Activated CD8-positive, alpha-beta memory T cell treated with anti-CD3 and anti-CD28 coated beads, Interleukin-2, amount 50 U/mL, for 1 hour (primary cell): ENCODE measurements around the gene SENP6.

Experiments
- DNase-seq: peaks from one replicate; pipeline ENCODE4 v3.0.0-alpha.2; 2020; ENCODE audit errors: extremely low read depth

The SENP6 gene

GRCh38 chr6:75748003-75748742, 146.5 kb downstream of the SENP6 start:
- no peak for DNase-seq

- no peak for DNase-seq
Observed at GRCh38 chr6:75748743-75749538, 147.3 kb downstream of the SENP6 start, which contains the start of gene MYO6. Gene MYO6 (plus strand): TSS chr6:75749239. CDS start chr6:75817548, 68,309 bp downstream.

- DNase-seq: no peak
Observed at GRCh38 chr6:75751443-75751842, 149.8 kb downstream of the SENP6 start.

DNA sequence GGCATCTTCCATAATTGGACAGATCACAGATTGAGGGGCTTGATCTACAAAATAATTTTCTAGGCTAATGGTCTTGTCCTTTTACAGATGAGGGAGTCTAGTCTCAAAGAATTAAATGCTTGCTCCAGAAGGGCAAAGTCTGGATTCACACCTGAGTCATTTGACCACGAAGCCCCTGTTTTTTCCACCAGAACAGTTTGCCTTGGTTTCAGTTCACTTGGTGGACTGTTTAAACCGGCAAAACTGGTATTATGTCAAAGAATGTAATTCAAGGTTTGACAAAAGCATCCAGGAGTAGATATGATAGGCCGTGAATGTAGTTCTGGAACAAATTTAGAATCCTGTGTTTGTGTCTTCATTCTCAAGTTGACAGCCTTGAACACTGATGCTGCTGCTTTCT, 150.7 kb downstream of the SENP6 start:
- no peak for DNase-seq

GRCh38 chr6:75755704-75756103, 154.0 kb downstream of the SENP6 start:
- DNase-seq: no peak

DNA sequence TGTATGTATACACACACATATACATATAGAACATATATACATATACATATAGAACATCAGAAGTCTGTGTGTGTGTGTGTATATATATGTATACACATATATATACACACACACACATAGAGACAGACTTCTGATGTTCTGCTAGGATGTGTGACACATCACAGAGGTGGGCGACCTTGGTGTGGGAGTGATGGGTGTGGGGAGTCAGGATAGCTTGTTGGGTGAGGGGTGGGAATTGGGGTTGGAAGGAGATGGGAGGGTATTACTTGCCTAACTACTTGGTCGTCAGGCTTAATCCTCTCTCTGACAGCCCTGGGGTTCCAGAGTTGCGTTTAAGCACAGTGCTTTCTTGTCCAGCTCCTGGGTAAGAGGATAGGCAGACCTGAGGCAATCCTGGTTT, 155.6 kb downstream of the SENP6 start:
- DNase-seq: no peak

GRCh38 chr6:75758061-75758460, 156.4 kb downstream of the SENP6 start:
- DNase-seq: no peak

DNA sequence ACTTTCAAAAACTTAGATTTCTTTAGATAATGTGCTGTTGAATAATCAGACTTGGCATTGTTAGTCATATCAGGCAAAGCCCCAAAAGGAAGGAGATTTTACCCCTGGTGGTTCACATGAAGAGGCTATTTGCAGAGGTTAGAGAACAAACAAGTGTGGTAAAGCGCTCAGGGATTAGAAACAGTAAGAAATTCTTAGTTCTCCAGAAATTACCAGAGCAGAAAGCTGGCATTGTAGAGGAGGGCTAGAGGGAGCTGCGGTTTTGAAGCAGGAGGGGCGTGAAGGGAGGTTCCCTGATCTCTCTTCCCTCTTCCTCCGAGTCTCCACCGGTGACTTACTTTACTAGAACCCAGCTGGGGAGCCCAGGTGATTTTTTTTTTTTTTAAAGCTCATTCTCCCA, 157.5 kb downstream of the SENP6 start:
- no peak for DNase-seq

GRCh38 chr6:75760320-75760719, 158.6 kb downstream of the SENP6 start:
- no peak for DNase-seq

GRCh38 chr6:75761489-75761888, 159.8 kb downstream of the SENP6 start:
- DNase-seq: no peak

DNA sequence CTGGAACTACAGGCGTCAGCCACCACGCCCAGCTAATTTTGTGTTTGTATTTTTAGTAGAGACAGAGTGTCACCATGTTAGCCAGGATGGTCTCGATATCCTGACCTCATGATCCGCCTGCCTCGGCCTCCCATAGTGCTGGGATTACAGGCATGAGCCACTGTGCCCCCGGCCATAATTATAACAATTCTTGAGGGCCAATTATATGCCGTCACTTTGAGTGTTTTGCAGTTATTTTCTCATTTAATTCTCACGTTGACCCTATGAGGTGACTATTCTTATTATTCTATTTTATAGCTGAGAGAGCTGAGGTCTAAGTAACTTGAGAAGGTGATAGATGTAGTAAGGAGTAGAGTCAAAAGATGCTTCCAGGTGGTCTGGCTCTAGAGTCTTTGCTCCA, 160.4 kb downstream of the SENP6 start:
- DNase-seq: no peak

GRCh38 chr6:75766387-75766786, 164.7 kb downstream of the SENP6 start:
- DNase-seq: no peak
